GM12878 (cell line): ENCODE measurements around the gene TIMM50.

Experiments used
- BHLHE40 ChIP-seq, 2 experiments: fragments of 450-650 bp in 1 of 2; IDR thresholded peaks; 2 replicates each; pipeline ENCODE4 v1.6.1; 2011 to 2017; ENCODE audit warnings: low read depth in 2 of 2, borderline replicate concordance in 1 of 2, improper control_type of control experiment in 1 of 2, low read length in 1 of 2, mild to moderate bottlenecking in 1 of 2
- CTCF ChIP-seq, 3 experiments: IDR thresholded peaks in 2 of 3; conservative IDR thresholded peaks in 1 of 3; 2 replicates each; pipeline ENCODE4 v1.5.1; 2011; ENCODE audit warnings: low read depth in 3 of 3, low read length in 3 of 3, mild to moderate bottlenecking in 3 of 3, control low read depth in 2 of 3, moderate library complexity in 2 of 3, inconsistent platforms in 1 of 3, mixed read lengths in 1 of 3; ENCODE audit not compliant: control insufficient read depth in 2 of 3, insufficient read depth in 1 of 3; ENCODE audit errors: extremely low read depth in 1 of 3
- ELK1 ChIP-seq: IDR thresholded peaks from 2 replicates; pipeline ENCODE4 v1.6.1; 2012; ENCODE audit warnings: low read depth, low read length, improper control_type of control experiment
- EZH2 ChIP-seq: IDR thresholded peaks from 2 replicates; pipeline ENCODE4 v1.6.1; 2012; ENCODE audit warnings: low read depth, mild to moderate bottlenecking, control low read depth, inconsistent platforms, low read length, borderline replicate concordance; ENCODE audit not compliant: control insufficient read depth
- MLLT1 ChIP-seq: fragments of 450-650 bp; IDR thresholded peaks from 2 replicates; pipeline ENCODE4 v1.6.1; 2016; ENCODE audit warnings: mild to moderate bottlenecking
- POLR2A ChIP-seq: IDR thresholded peaks from 2 replicates; pipeline ENCODE4 v1.6.1; 2011; ENCODE audit warnings: low read depth, mild to moderate bottlenecking, low read length
- SIN3A ChIP-seq: IDR thresholded peaks from 2 replicates; pipeline ENCODE4 v1.6.1; 2012; ENCODE audit warnings: low read depth, low read length, improper control_type of control experiment
- SIX5 ChIP-seq: IDR thresholded peaks from 2 replicates; pipeline ENCODE4 v1.6.1; 2011; ENCODE audit warnings: mild to moderate bottlenecking, low read depth, low read length, moderate library complexity; ENCODE audit not compliant: severe bottlenecking
- TF ChIP-seq, protein P1 (sequence below): IDR thresholded peaks from 2 replicates; pipeline ENCODE4 v1.6.1; 2012; ENCODE audit warnings: mild to moderate bottlenecking, low read depth, low read length

DNA sequence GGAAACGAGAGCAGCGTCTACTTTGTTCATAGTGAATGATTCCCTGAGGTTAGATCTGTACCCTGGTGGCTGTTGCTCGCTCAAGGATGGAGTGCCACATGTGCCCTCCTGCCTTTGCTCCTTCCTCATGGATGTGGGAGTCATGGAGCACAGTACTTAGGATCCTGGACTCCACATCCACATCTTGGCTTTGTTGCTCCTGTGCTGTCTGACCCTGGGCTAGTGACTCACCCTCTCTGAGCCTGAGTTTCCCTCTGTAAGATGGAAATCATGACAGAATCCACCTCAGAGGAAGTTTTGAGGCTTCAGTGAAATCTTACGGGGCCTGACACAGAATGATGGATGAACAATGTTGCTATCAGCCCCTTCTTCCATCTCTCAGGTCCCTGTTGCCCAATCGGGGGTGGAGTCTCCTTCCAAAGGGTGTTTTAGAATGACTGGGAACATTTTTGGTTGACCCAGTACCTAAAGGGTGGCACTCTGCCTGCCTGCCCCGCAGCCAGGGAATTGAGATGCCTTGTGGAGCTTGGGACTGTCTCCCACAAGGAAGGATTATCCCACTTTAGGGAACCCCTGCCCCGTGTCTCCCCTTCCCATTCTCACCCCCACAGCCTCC is 9.8 kb upstream of the TIMM50 start:
- TF ChIP-seq EZH2 (no peak), ELK1 (no peak), MLLT1 (no peak), SIX5 (no peak), POLR2A (no peak), CTCF (IDR thresholded peaks at IDR 0.05 in 2 of 3, conservative IDR thresholded peaks at IDR 0.05 in 1 of 3; ENCODE audit: control insufficient read depth in 2 of 3, extremely low read depth in 1 of 3, insufficient read depth in 1 of 3, low read depth in 3 of 3, low read length in 3 of 3) (no peak), SIN3A (no peak), BHLHE40 (IDR thresholded peaks at IDR 0.05; ENCODE audit: borderline replicate concordance in 1 of 2, low read depth in 2 of 2, low read length in 1 of 2) (no peak)
- TF ChIP-seq, protein P1, sequence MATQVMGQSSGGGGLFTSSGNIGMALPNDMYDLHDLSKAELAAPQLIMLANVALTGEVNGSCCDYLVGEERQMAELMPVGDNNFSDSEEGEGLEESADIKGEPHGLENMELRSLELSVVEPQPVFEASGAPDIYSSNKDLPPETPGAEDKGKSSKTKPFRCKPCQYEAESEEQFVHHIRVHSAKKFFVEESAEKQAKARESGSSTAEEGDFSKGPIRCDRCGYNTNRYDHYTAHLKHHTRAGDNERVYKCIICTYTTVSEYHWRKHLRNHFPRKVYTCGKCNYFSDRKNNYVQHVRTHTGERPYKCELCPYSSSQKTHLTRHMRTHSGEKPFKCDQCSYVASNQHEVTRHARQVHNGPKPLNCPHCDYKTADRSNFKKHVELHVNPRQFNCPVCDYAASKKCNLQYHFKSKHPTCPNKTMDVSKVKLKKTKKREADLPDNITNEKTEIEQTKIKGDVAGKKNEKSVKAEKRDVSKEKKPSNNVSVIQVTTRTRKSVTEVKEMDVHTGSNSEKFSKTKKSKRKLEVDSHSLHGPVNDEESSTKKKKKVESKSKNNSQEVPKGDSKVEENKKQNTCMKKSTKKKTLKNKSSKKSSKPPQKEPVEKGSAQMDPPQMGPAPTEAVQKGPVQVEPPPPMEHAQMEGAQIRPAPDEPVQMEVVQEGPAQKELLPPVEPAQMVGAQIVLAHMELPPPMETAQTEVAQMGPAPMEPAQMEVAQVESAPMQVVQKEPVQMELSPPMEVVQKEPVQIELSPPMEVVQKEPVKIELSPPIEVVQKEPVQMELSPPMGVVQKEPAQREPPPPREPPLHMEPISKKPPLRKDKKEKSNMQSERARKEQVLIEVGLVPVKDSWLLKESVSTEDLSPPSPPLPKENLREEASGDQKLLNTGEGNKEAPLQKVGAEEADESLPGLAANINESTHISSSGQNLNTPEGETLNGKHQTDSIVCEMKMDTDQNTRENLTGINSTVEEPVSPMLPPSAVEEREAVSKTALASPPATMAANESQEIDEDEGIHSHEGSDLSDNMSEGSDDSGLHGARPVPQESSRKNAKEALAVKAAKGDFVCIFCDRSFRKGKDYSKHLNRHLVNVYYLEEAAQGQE, result no peak
